CD1c-positive myeloid dendritic cell (primary cell): ENCODE measurements around the gene TFAP2E.

ENCODE experiments used
- DNase-seq: peaks from one replicate; pipeline ENCODE4 v3.0.0-alpha.2; 2016; ENCODE audit errors: extremely low spot score

The TFAP2E gene

GRCh38 chr1:35573198-35574124, at the start of gene TFAP2E:
Gene TFAP2E (plus strand): TSS chr1:35573314. CDS start chr1:35573578, 264 bp downstream.
- peak; percentile 39 for DNase-seq

GRCh38 chr1:35524106-35524505, 49.0 kb upstream of the TFAP2E start:
- DNase-seq = no peak

DNA sequence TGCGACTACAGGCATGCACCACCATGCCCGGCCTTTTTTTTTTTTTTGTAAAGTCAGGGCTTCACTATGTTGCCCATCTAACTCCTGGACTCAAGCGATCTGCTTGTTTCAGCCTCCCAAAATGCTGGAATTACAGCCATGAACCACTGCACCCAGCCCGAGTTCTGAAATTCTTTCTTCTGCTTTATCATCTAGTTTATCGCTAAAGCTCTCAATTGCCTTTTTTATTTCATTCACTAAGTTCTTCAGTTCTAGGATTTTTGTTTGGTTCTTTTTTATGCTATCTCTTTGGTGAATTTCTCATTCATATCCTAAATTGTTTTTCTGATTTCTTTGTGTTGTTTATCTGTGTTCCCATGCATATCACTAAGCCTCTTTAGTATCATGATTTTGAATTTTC, 42.9 kb upstream of the TFAP2E start:
- no peak for DNase-seq

GRCh38 chr1:35530946-35531345, 42.2 kb upstream of the TFAP2E start:
- no peak for DNase-seq

- DNase-seq = no peak
Measured at GRCh38 chr1:35531368-35531767, 41.7 kb upstream of the TFAP2E start.

DNA sequence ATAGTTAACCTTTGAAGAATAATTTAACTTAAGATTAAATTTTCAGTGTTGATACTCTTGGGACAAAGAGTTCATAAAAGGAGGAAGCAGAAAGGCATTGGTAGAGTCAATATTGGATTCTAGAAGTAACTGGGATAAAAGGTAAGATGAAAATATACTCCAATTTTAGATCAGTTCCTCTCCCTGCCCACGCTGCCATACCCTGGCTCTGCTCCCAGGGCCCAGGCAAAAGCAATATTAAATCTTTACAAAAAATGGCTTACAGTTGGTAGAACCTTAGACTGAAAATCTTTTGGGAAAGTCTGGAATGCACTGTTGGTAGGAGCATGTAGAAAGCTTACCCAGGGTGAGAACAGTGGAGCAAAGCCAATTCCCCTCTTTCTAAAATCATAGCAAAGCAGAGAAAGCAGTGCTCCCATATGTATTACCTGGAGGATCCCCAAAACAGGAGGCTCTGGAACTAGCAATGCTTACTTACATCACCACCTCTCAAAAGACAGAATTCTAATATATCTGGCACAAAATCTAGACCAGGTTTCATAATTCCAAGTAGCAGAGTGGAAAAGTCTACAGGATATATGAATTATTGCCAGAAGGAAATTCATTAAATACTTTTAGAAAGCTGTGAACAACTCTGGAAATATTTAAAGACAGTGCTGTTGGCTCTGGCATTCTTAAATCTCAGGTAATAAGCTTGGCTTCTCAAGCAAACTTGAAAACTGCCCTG, 40.5 kb upstream of the TFAP2E start:
- DNase-seq = no peak

DNA sequence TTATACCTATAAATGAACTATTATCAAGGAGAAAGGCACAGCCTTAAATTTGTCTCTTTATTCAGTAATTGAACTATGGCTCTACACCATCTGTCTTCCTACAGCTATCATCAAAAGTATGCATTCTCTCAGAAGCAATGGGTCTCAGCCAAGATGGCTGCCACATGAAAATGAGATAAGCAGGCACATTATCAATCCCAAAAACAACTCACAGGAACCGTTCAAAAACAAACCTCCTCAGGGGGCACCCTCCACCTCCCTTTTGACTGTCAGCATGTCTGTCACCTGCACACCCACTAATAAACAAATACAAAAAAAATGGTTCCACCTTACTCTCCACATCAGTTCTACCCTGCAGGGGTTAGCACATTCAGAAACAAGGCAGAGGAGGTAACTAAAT, 39.5 kb upstream of the TFAP2E start:
- DNase-seq = no peak

- DNase-seq = no peak
Measured at GRCh38 chr1:35535243-35535642, 37.9 kb upstream of the TFAP2E start.

GRCh38 chr1:35536556-35537162, 36.5 kb upstream of the TFAP2E start:
- no peak for DNase-seq

- DNase-seq = no peak
Measured at GRCh38 chr1:35537806-35538205, 35.3 kb upstream of the TFAP2E start.

GRCh38 chr1:35539073-35539823, 33.9 kb upstream of the TFAP2E start:
- no peak for DNase-seq

DNA sequence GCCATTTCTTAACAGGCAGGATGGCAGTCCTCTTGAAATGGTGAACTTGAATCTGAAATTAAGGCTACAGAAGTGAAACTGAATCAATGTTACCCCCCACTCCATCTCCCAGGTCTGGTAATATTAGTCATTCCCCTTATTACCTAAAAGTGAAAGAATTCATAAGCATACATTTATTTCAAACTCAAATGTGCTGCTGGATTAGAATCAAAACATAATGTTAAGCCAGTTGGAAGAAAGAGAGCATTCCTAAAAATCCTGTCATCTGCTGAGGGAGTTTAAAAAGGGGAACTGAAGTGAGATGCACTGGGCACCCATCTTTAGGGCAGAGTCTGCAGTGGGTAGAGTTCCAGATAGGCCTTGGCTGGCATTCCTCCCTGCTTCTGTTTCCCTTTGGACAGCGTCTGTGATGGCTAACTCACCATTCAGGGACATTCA, 33.3 kb upstream of the TFAP2E start:
- peak; percentile 8 for DNase-seq

DNA sequence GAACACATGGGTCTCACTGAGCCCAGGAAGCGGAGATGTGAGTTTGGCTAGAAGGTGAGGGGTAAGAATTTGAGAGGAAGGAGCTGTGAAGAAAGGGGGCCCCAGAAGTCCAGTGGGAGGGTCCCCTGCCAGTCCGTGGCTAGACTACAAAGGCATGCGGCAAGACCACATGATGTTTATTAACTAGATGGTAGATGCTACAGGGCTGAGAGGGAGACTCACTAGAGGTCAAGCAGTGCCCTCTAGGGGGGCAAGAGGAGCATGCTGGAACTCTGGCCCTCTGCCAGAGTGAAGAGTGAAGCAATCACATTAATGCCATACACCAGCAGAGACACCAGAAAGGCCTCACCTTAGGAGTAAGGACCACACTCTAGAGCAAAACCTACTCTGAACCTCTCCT, 28.1 kb upstream of the TFAP2E start:
- DNase-seq = peak; percentile 57

- no peak for DNase-seq
Measured at GRCh38 chr1:35546614-35547013, 26.5 kb upstream of the TFAP2E start.

DNA sequence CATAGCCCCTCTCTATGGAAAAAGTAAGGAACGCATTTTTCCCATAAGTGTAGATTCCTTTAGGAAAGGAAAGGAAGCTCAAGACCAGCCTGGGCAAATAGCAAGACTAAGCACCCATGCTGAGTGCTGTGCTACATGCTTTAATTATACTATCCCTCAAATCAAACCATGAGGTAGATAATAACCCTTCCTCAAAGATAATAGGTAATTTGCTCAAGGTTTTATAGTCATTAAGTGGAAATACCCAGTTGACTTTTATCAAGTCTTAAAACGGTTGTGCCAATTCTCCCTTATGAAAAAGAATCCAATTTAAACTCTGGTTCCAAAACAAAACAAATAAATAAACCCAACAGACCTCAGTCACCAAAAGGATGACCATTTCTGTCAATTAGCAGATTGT, 19.3 kb upstream of the TFAP2E start:
- no peak for DNase-seq

DNA sequence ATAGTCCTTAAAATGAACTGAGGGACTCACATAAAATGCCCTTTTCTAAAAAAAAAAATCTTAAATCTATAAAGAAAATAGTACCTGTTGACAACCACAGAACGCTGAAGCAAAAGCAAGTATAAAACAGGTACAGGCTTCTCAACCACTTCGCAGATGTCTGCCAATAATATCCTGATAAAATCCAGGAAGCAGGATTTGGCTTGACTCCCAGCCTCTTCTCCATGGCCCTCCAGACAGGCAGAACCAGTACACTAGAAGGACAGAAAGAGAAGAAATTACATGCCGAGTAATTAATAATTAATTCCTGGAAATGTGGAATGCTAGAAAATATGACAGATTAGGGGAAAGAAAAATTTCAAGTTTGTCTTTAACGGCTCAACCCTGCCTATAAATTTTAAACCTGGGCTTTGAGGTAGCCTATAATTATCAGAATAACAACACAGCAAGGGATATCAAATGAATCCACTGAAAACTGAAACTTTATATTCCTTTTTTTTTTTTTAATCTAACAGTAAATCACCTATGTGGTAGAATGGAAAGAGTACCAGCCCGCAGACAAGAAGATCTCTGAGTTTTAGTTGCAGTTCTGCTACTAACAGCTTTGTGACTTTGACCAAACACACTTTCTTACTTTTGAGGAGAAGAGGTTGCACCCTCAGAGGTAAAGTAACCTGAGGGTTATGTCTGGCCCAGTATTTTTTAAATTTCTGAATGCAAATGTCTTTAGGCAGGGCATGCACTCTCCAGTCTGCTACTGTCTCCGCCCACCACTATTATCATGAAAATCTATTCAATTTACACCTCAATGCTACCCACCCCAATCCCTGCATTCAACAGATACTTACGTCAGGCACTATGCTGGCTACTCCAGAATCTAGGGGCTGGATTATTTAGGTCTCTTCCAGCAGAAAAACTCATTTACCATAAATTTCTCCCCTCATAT, 18.6 kb upstream of the TFAP2E start:
- no peak for DNase-seq

DNA sequence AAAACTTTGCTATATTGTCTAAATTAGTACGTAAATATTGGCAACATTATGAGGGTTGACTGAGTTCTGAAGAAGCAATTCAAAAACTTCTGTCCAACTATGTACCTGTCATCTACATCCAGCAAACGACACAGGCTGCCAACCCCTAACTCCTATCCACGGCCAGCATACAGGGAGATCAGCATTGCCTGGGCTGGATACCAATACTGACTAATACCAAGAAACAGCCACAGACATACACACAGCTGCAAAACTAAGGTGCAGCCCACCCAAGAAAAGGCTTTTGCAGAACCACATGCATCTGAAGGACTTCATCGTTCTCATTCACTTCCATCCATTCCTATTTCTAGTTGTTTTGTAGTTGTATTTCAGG, 17.9 kb upstream of the TFAP2E start:
- no peak for DNase-seq

GRCh38 chr1:35555601-35556477, 17.3 kb upstream of the TFAP2E start:
- DNase-seq = no peak

DNA sequence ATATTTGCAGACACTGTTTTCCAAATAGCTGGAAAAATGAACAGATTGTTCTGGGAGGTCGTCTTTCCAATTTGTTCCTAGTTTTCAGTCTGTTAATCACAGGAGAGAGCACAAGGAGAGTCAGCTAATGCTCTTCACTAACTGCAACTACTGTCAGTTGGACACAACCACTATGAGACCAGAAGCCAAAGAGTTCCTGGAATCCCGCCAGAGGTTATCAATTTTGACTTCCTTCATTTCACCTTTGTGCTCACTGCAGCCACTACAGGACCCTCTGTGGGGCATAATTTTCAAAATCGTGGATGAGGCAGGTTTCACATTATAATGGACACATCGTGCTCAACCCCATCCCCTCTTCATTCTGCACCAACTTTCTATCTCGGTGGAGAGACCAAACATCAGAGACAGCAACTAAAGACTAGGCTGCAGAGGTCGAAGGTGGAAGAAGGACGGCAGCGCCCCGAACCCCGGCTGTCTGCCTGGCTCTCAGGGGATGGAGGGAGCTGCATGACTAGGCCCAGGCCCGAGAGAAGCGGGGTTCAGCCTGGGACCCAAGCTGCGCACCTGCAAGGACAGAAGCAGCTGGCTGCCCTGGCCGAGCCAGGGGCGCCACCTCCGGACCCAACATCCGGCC, 16.5 kb upstream of the TFAP2E start:
- no peak for DNase-seq
